H9 (cell line): ENCODE results near the gene DNAJC21. TPM values are rescaled to one million over a fixed set of nuclear protein-coding genes. Genes with fewer than 3 reads are reported as not detected.

ENCODE experiments used
- DNase-seq: peaks from one replicate; pipeline ENCODE4 v3.0.0-alpha.2; 2017
- H2AFZ ChIP-seq: one replicate; pipeline ENCODE4 v1.6.1; 2013; ENCODE audit warnings: mild to moderate bottlenecking, low read length, control low read depth, moderate library complexity
- H2AK5ac ChIP-seq: 2 replicates; pipeline ENCODE4 v1.6.1; 2013; ENCODE audit warnings: low read length, control low read depth, mixed read lengths; ENCODE audit not compliant: insufficient read length
- H2BK120ac ChIP-seq: one replicate; pipeline ENCODE4 v1.6.1; 2013; ENCODE audit warnings: low read depth, mild to moderate bottlenecking, low read length, control low read depth, inconsistent platforms; ENCODE audit not compliant: poor library complexity, severe bottlenecking
- H2BK12ac ChIP-seq: 2 replicates; pipeline ENCODE4 v1.6.1; 2013; ENCODE audit warnings: low read length, control low read depth, mixed read lengths, low read depth; ENCODE audit not compliant: insufficient read length
- H2BK15ac ChIP-seq: 2 replicates; pipeline ENCODE4 v1.6.1; 2013; ENCODE audit warnings: low read depth, low read length, control low read depth
- H2BK20ac ChIP-seq: one replicate; pipeline ENCODE4 v1.6.1; 2013; ENCODE audit warnings: low read depth, mild to moderate bottlenecking, low read length, control low read depth, inconsistent platforms; ENCODE audit not compliant: poor library complexity, severe bottlenecking
- H2BK5ac ChIP-seq: 2 replicates; pipeline ENCODE4 v1.6.1; 2013; ENCODE audit warnings: low read length, control low read depth, mixed read lengths; ENCODE audit not compliant: insufficient read length
- H3K14ac ChIP-seq: 2 replicates; pipeline ENCODE4 v1.6.1; 2013; ENCODE audit warnings: low read length, control low read depth; ENCODE audit not compliant: insufficient read depth
- H3K18ac ChIP-seq: 2 replicates; pipeline ENCODE4 v1.6.1; 2013; ENCODE audit warnings: low read depth, mild to moderate bottlenecking, mixed read lengths, low read length, control low read depth; ENCODE audit not compliant: insufficient read length
- H3K23ac ChIP-seq: 2 replicates; pipeline ENCODE4 v1.6.1; 2013; ENCODE audit warnings: low read length, control low read depth, mixed read lengths, low read depth; ENCODE audit not compliant: insufficient read length
- H3K23me2 ChIP-seq: 2 replicates; pipeline ENCODE4 v1.6.1; 2013; ENCODE audit warnings: low read depth, mild to moderate bottlenecking, mixed read lengths, low read length, control low read depth; ENCODE audit not compliant: insufficient read length, poor library complexity, severe bottlenecking
- H3K27ac ChIP-seq: 2 replicates; pipeline ENCODE4 v1.5.1; 2013; ENCODE audit warnings: low read length, control low read depth, mixed read lengths, low read depth; ENCODE audit not compliant: insufficient read length
- H3K27me3 ChIP-seq: 2 replicates; pipeline ENCODE4 v1.6.1; 2013; ENCODE audit warnings: low read length, control low read depth, inconsistent platforms; ENCODE audit not compliant: insufficient read depth
- H3K4ac ChIP-seq: 2 replicates; pipeline ENCODE4 v1.6.1; 2013; ENCODE audit warnings: low read depth, mild to moderate bottlenecking, control low read depth, inconsistent platforms, low read length, moderate library complexity
- H3K4me1 ChIP-seq: 2 replicates; pipeline ENCODE4 v1.6.1; 2013; ENCODE audit warnings: low read length, control low read depth, inconsistent platforms; ENCODE audit not compliant: insufficient read depth
- H3K4me2 ChIP-seq: 2 replicates; pipeline ENCODE4 v1.6.1; 2013; ENCODE audit warnings: low read length, control low read depth, mixed read lengths; ENCODE audit not compliant: insufficient read length, insufficient read depth
- H3K56ac ChIP-seq: 2 replicates; pipeline ENCODE4 v1.6.1; 2013; ENCODE audit warnings: low read depth, mild to moderate bottlenecking, mixed read lengths, low read length, control low read depth; ENCODE audit not compliant: insufficient read length
- H3K79me1 ChIP-seq: 2 replicates; pipeline ENCODE4 v1.6.1; 2013; ENCODE audit warnings: low read depth, mild to moderate bottlenecking, moderate library complexity, low read length, control low read depth, inconsistent platforms; ENCODE audit not compliant: insufficient read depth, poor library complexity, severe bottlenecking
- H3K79me2 ChIP-seq: 2 replicates; pipeline ENCODE4 v1.6.1; 2013; ENCODE audit warnings: low read length, control low read depth, inconsistent platforms; ENCODE audit not compliant: insufficient read depth
- H3K9ac ChIP-seq: 2 replicates; pipeline ENCODE4 v1.6.1; 2013; ENCODE audit warnings: low read length, control low read depth, mixed read lengths; ENCODE audit not compliant: insufficient read length; ENCODE audit errors: extremely low read depth
- H3K9me3 ChIP-seq: one replicate; pipeline ENCODE4 v1.6.1; 2013; ENCODE audit warnings: low read depth, low read length, inconsistent platforms; ENCODE audit not compliant: control insufficient read depth
- H3T11ph ChIP-seq: one replicate; pipeline ENCODE4 v1.6.1; 2013; ENCODE audit warnings: mild to moderate bottlenecking, low read length, control low read depth, inconsistent platforms
- H4K20me1 ChIP-seq: one replicate; pipeline ENCODE4 v1.6.1; 2013; ENCODE audit not compliant: control insufficient read depth, insufficient read length, insufficient read depth
- H4K5ac ChIP-seq: 2 replicates; pipeline ENCODE4 v1.6.1; 2013; ENCODE audit warnings: low read depth, mild to moderate bottlenecking, mixed read lengths, low read length, control low read depth; ENCODE audit not compliant: insufficient read length
- H4K8ac ChIP-seq: replicated peaks from 2 replicates; pipeline ENCODE4 v1.6.1; 2013; ENCODE audit warnings: low read length, control low read depth, mixed read lengths, low read depth; ENCODE audit not compliant: insufficient read length
- H4K91ac ChIP-seq: 2 replicates; pipeline ENCODE4 v1.6.1; 2013; ENCODE audit warnings: low read depth, mild to moderate bottlenecking, moderate library complexity, mixed read lengths, low read length, control low read depth; ENCODE audit not compliant: insufficient read length
- H3K27ac Mint-ChIP-seq, 3 experiments: 2 replicates in 2 of 3; 3 replicates in 1 of 3; pipeline ENCODE4 v1.8.0; 2020 to 2021; ENCODE audit warnings: mixed read lengths in 3 of 3, mild to moderate bottlenecking in 1 of 3, moderate library complexity in 1 of 3
- H3K27me3 Mint-ChIP-seq: 2 replicates; pipeline ENCODE4 v1.8.0; 2021; ENCODE audit warnings: low read depth, mild to moderate bottlenecking, moderate library complexity, mixed read lengths
- H3K36me3 Mint-ChIP-seq, 3 experiments: 2 replicates in 2 of 3; 3 replicates in 1 of 3; pipeline ENCODE4 v1.8.0; 2020 to 2021; ENCODE audit warnings: low read depth in 3 of 3, mixed read lengths in 3 of 3; ENCODE audit not compliant: insufficient read depth in 1 of 3
- H3K4me1 Mint-ChIP-seq, 2 experiments: 2 replicates each; pipeline ENCODE4 v1.8.0; 2020; ENCODE audit warnings: mixed read lengths in 2 of 2
- H3K4me3 Mint-ChIP-seq, 2 experiments: 2 replicates in 1 of 2; 3 replicates in 1 of 2; pipeline ENCODE4 v1.8.0; 2020 to 2021; ENCODE audit warnings: mild to moderate bottlenecking in 2 of 2, mixed read lengths in 2 of 2, moderate library complexity in 1 of 2
- H3K9me3 Mint-ChIP-seq, 2 experiments: 2 replicates in 1 of 2; 3 replicates in 1 of 2; pipeline ENCODE4 v1.8.0; 2020; ENCODE audit warnings: mild to moderate bottlenecking in 2 of 2, mixed read lengths in 2 of 2, moderate library complexity in 1 of 2
- CTCF ChIP-seq: fragments of 200-600 bp; sonication (generic); conservative IDR thresholded peaks from 3 replicates; pipeline ENCODE4 v1.8.0; 2021; ENCODE audit warnings: antibody characterized with exemption, mild to moderate bottlenecking
- WGBS: extraction: QIAGEN DNeasy Blood & Tissue Kit; methylation state at CpG from one replicate; pipeline ENCODE4 v1.1.7; 2013; ENCODE audit warnings: missing lambda C conversion rate, low lambda C conversion rate, mixed read lengths; ENCODE audit not compliant: insufficient read length; ENCODE audit errors: extremely low coverage; 5-methylcytosine and 5-hydroxymethylcytosine counted together
- total RNA-seq: library from RNA; stranded (reverse); gene quantifications from 2 replicates; pipeline ENCODE4 v1.2.1, GENCODE V29; 2021

Gene DNAJC21
- total RNA-seq, 1 experiment from 2014 or later: 50.4 TPM

- no peak overlapping the region for H2BK5ac ChIP-seq
- no peak overlapping the region for H4K8ac ChIP-seq
- no peak overlapping the region for H3K23ac ChIP-seq
- no peak overlapping the region for H2BK12ac ChIP-seq
- H2BK15ac ChIP-seq: no peak overlapping the region
- no peak overlapping the region for H3K4me3 Mint-ChIP-seq
- no peak overlapping the region for H3K14ac ChIP-seq
- H3K27me3 ChIP-seq: no peaks in the 10 kb centered on the region
- H3K9ac ChIP-seq: no peak overlapping the region
- H3K23me2 ChIP-seq: no peaks in the 10 kb centered on the region
- no peak overlapping the region for H3K27ac Mint-ChIP-seq
- peaks cover 8 to 17% of the 10 kb centered on the region in 2 experiments for H3K4me1 Mint-ChIP-seq
- no peak overlapping the region for H3K4ac ChIP-seq
- H3K4me2 ChIP-seq: no peak overlapping the region
- no peak overlapping the region for H2BK120ac ChIP-seq
- H3K27ac ChIP-seq: no peak overlapping the region
- H3K79me2 ChIP-seq: no peaks in the 10 kb centered on the region
- TF ChIP-seq CTCF: no peak
- no peaks in the 10 kb centered on the region for H3K4me1 ChIP-seq
- H3K27me3 Mint-ChIP-seq: no peaks in the 10 kb centered on the region; the same call in 1 of the 2 replicates
- H3K9me3 Mint-ChIP-seq: no peaks in the 10 kb centered on the region
- H3K9me3 ChIP-seq: no peaks in the 10 kb centered on the region
- H3K36me3 Mint-ChIP-seq: peaks cover 0 to 4% (median 0%) of the 10 kb centered on the region in 3 experiments; a peak in 2 of 7 replicates
- WGBS: no CpG with 5 or more reads among the region's 1 CpG
- H3T11ph ChIP-seq: no peak overlapping the region
- H3K18ac ChIP-seq: no peak overlapping the region
- no peaks in the 10 kb centered on the region for H4K20me1 ChIP-seq
- DNase-seq: no peak
- H3K79me1 ChIP-seq: no peaks in the 10 kb centered on the region
- no peak overlapping the region for H2AFZ ChIP-seq
- H4K91ac ChIP-seq: no peak overlapping the region
- H2AK5ac ChIP-seq: no peak overlapping the region
- no peak overlapping the region for H2BK20ac ChIP-seq
- H4K5ac ChIP-seq: no peak overlapping the region
- no peak overlapping the region for H3K56ac ChIP-seq
Observed at GRCh38 chr5:34894716-34895115, 34.6 kb upstream of the DNAJC21 start.
